ENCODE results near the gene GTF2IRD2. TPM values are rescaled to one million over a fixed set of nuclear protein-coding genes. Genes with fewer than 3 reads are reported as not detected.

The GTF2IRD2 gene
- 6.3 and 6.5 TPM in 2 replicates for total RNA-seq

DNA sequence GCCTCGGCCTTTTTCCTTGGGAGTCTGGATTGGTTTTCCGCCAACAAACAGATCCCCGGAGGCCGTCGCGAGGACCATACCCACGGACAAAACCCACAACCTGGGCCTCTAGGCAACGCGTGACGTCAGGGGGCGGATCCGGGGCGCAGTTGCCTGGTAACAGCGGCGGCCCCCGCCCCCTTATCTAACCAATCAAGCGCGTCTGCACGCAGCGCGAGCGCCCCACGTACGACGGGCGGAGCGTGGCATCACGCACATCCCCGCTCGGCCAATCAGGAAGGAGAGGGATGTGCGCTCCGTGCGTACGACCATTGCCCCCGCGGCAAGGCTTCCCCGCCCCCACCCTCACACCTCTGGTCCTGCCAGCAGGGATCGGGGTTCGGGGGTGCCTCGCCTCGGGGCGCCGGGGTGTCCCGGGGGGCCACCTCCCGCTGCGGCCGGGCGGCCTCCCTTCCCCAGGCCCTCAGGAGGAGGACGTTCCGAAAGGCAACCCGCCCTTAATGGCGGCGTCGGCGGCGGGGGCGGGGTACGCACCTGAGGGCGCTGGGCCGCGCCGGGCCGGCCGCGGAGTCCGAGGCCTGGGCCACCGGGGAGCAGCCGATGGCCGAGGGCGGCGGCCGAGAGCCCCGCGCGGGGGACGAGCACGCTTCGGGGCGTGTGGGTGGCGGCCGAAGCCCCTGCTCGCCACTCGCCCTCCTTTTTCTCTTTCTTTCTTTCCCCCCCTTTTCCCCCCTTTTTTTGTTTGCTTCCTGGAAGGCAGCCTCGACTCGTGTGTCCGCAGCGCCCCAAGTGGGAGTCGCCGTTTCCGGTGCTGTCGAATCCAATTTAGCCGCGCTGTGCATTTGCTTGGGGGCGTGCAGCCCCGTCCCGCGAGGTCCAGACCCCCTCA, at the start of gene GTF2IRD2:
TSS of gene GTF2IRD2 (minus strand) at position 773 of the 889 bp plus-strand sequence. CDS start 15,227 bp downstream, outside the sequence.

DNA sequence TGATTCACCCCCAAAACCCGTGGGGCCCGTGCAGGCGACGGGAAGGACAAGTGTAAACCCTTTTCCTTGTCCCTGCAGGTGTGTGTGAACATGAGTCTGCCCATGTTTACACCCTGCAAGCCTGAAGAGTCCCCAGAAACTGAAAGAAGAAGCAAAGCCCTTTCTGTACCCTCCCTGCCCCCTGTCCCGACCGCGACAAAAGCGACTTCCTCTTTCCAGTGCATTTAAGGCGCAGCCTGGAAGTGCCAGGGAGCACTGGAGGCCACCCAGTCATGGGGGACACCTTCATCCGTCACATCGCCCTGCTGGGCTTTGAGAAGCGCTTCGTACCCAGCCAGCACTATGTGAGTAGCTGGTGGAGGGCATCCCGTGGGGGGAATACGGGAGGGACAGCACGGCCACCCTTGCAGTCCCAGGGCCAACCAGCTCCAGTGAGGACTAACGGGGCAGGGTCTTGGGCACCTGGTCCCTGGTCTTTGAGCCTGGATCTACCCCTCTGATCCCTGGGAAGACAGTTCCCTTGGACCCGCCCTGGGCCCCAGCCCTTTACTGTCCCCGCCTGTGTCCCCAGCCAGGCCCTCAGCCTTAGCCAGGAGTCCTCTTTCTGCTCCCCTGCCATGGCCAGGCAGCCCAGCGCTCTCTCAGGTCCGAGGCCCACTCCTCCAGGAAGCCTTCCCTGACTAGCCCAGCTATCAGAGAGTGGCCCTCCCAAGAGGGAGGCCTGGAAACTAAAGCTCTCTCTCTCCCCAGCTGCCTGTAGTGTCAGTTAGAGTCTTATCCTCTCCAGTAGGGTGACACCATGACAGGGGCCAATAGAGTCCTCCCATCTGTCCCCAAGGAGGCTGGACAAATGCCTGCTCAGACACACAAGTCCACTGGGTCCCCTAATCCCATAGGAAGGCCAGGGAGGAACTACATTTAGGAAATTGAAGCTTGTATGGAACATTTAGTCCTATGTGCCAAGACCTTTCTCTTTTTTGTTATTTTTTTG, 77.3 kb downstream of the GTF2IRD2 start, which contains the start of gene NCF1:
TSS of gene NCF1 (plus strand) at position 252 of the 991 bp plus-strand sequence. CDS start at position 273, 21 bp downstream.

Other genes starting within 250 kb of the GTF2IRD2 start
- gene GTF2I, start 193.9 kb downstream of the GTF2IRD2 start, total RNA-seq = 120 and 127 TPM in 2 replicates
- gene NCF1, start 77.6 kb downstream of the GTF2IRD2 start, total RNA-seq = not detected in 2 replicates
- gene CASTOR2, start 113.1 kb upstream of the GTF2IRD2 start, total RNA-seq = 13.5 and 27.6 TPM in 2 replicates
- gene RCC1L, start 222.2 kb upstream of the GTF2IRD2 start, total RNA-seq = 54.9 and 67.9 TPM in 2 replicates
- 16.9 and 25.5 TPM in 2 replicates for gene GTF2IRD2B, start 241.0 kb upstream of the GTF2IRD2 start, total RNA-seq

Measured in smooth muscle cell of trachea (primary cell).